HEK293T (cell line): ENCODE data around the gene NEK6.

ENCODE experiments used
- ARNT ChIP-seq: fragments of 450-650 bp; IDR thresholded peaks from 2 replicates; pipeline ENCODE4 v1.6.1; 2017; ENCODE audit warnings: mild to moderate bottlenecking
- BHLHE40 ChIP-seq: fragments of 450-650 bp; IDR thresholded peaks from 2 replicates; pipeline ENCODE4 v1.6.1; 2016; ENCODE audit warnings: mild to moderate bottlenecking, moderate library complexity, borderline replicate concordance
- CTBP1 ChIP-seq: fragments of 450-650 bp; IDR thresholded peaks from 2 replicates; pipeline ENCODE4 v1.6.1; 2016; ENCODE audit warnings: borderline replicate concordance
- FOXK2 ChIP-seq: fragments of 450-650 bp; IDR thresholded peaks from 2 replicates; pipeline ENCODE4 v1.6.1; 2016; ENCODE audit warnings: mild to moderate bottlenecking
- FOXM1 ChIP-seq: fragments of 450-650 bp; IDR thresholded peaks from 2 replicates; pipeline ENCODE4 v1.6.1; 2017; ENCODE audit warnings: mild to moderate bottlenecking, borderline replicate concordance
- HDGF ChIP-seq: fragments of 450-650 bp; IDR thresholded peaks from 2 replicates; pipeline ENCODE4 v1.6.1; 2017; ENCODE audit warnings: antibody characterized with exemption, borderline replicate concordance
- L3MBTL2 ChIP-seq: fragments of 450-650 bp; conservative IDR thresholded peaks from 2 replicates; pipeline ENCODE4 v1.6.1; 2016; ENCODE audit warnings: mild to moderate bottlenecking
- LEF1 ChIP-seq: fragments of 450-650 bp; IDR thresholded peaks from 2 replicates; pipeline ENCODE4 v1.6.1; 2017; ENCODE audit warnings: mild to moderate bottlenecking, borderline replicate concordance
- NFRKB ChIP-seq: fragments of 450-650 bp; IDR thresholded peaks from 2 replicates; pipeline ENCODE4 v1.6.1; 2016; ENCODE audit warnings: mild to moderate bottlenecking, moderate library complexity
- PKNOX1 ChIP-seq: fragments of 450-650 bp; IDR thresholded peaks from 2 replicates; pipeline ENCODE4 v1.6.1; 2016
- SP1 ChIP-seq: fragments of 450-650 bp; IDR thresholded peaks from 2 replicates; pipeline ENCODE4 v1.6.1; 2017
- SUZ12 ChIP-seq: fragments of 450-650 bp; IDR thresholded peaks from 2 replicates; pipeline ENCODE4 v1.6.1; 2016; ENCODE audit warnings: mild to moderate bottlenecking
- TARDBP ChIP-seq: fragments of 450-650 bp; IDR thresholded peaks from 2 replicates; pipeline ENCODE4 v1.6.1; 2016
- ZNF384 ChIP-seq: fragments of 450-650 bp; IDR thresholded peaks from 2 replicates; pipeline ENCODE4 v1.6.1; 2016

DNA sequence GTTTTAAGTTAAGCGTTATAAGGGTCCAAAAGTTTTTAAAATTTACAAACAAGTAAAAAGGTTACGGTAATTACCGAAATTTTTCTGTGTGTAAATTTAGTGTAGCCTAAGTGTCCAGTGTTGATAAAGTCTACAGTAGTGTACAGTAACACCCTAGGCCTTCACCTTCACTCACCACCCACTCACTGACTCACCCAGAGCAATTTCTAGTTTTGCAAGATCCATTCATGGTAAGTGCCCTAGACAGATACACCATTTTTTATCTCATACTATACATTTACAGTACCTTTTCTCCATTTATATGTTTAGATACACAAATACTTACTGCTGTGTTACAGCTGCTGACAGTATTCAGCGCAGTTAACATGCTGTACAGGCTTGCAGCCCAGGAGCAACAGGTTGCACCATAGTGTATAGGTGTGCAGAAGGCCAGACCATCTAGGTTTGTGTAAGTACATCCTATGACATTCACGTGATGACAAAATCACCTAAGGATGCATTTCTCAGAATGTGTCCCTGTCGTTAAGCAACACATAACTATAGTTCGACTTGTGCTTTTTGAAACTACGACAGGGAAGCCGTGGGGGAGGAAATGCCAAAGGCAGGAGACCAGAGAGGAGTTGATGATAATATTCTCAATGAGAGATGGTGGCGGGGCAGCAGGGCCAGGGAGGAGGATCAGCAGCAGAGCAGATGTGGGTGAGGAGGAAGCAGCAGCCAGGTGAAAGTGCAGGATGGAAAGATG lies 108.9 kb downstream of the NEK6 start:
- TF ChIP-seq FOXK2 (no peak), NFRKB (no peak), BHLHE40 (no peak), TARDBP (no peak), SP1 (no peak), ARNT (no peak), FOXM1 (no peak), PKNOX1 (no peak), ZNF384 (no peak), CTBP1 (no peak), L3MBTL2 (no peak), LEF1 (no peak), HDGF (no peak), SUZ12 (no peak)
